Measurements from ENCODE around the gene CRACR2A.

DNA sequence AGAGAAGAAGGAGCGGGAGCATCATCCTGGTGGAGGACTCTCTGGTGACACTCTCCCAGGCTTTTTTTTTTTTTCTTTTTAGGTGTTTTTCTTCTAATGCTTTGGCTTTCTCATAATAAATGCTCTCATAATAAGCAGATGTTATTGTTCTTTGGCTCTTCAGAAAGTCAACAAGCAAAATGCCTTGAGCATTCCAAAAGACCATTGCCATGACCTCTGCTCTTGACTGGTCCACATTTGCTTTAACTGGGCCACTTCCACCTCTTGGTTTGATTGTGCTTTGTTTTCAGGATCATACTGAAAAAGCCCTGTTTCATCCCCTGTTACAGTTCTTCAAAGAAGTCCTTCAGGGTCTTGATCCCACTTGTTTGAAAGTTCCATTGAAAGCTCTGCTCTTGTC lies 36.9 kb downstream of the CRACR2A start:
- TF ChIP-seq POLR2A (IDR thresholded peaks at IDR 0.05) (no peak), POLR2AphosphoS5 (IDR thresholded peaks at IDR 0.05; ENCODE audit: insufficient read depth in 1 of 2, low read depth in 1 of 2) (no peak)
